ENCODE measurements around the gene PDE7B. TPM values are rescaled to one million over a fixed set of nuclear protein-coding genes. Genes with fewer than 3 reads are reported as not detected.

The PDE7B gene
- total RNA-seq, 1 donor from 2014 or later: 12.6 TPM

GRCh38 chr6:135983718-135984343, 132.3 kb downstream of the PDE7B start:
- Histone ChIP-seq H3K27me3 (ENCODE audit: low read depth) (no peaks in the 10 kb centered on the region), H3K4me1 (no peaks in the 10 kb centered on the region), H3K27ac (replicated peaks) (no peak overlapping the region), H3K4me3 (no peak overlapping the region), H3K36me3 (no peaks in the 10 kb centered on the region), H3K9me3 (replicated peaks) (no peaks in the 10 kb centered on the region)
- no peak for TF ChIP-seq CTCF (IDR thresholded peaks at IDR 0.05; ENCODE audit: borderline replicate concordance)
- no peak for DNase-seq
- intact Hi-C loops (cut with micrococcal nuclease): no loop called here

- intact Hi-C loops (cut with micrococcal nuclease): no loop called here
- TF ChIP-seq CTCF (IDR thresholded peaks at IDR 0.05; ENCODE audit: borderline replicate concordance): no peak
These were observed 134.0 kb downstream of the PDE7B start for GRCh38 chr6:135985471-135985870.

GRCh38 chr6:135987226-135987625, 135.7 kb downstream of the PDE7B start:
- Histone ChIP-seq H3K9me3 (replicated peaks) (no peaks in the 10 kb centered on the region), H3K27me3 (ENCODE audit: low read depth) (no peaks in the 10 kb centered on the region), H3K4me3 (no peak overlapping the region), H3K27ac (replicated peaks) (no peak overlapping the region), H3K36me3 (no peaks in the 10 kb centered on the region), H3K4me1 (no peaks in the 10 kb centered on the region)
- intact Hi-C loops (cut with micrococcal nuclease): no loop called here
- TF ChIP-seq CTCF (IDR thresholded peaks at IDR 0.05; ENCODE audit: borderline replicate concordance): no peak
- DNase-seq: no peak

More at GRCh38 chr6:135985471-135985870, 134.0 kb downstream of the PDE7B start:
- Histone ChIP-seq H3K27me3 (ENCODE audit: low read depth) (no peaks in the 10 kb centered on the region), H3K27ac (replicated peaks) (no peak overlapping the region), H3K36me3 (no peaks in the 10 kb centered on the region), H3K9me3 (replicated peaks) (no peaks in the 10 kb centered on the region), H3K4me1 (no peaks in the 10 kb centered on the region), H3K4me3 (no peak overlapping the region)
- no peak for DNase-seq

- Histone ChIP-seq H3K4me1 (peaks cover 6% of the 10 kb centered on the region), H3K9me3 (replicated peaks) (no peaks in the 10 kb centered on the region), H3K27me3 (ENCODE audit: low read depth) (no peaks in the 10 kb centered on the region), H3K36me3 (no peaks in the 10 kb centered on the region), H3K4me3 (no peak overlapping the region), H3K27ac (replicated peaks) (no peak overlapping the region)
- TF ChIP-seq CTCF (IDR thresholded peaks at IDR 0.05; ENCODE audit: borderline replicate concordance): no peak
- intact Hi-C loops (cut with micrococcal nuclease): no loop called here
- no peak for DNase-seq
These were observed 138.9 kb downstream of the PDE7B start for GRCh38 chr6:135990439-135990838.

- intact Hi-C loops (cut with micrococcal nuclease): no loop called here
- H3K36me3 ChIP-seq: no peaks in the 10 kb centered on the region
- no peak overlapping the region for H3K27ac ChIP-seq (replicated peaks)
- TF ChIP-seq CTCF (IDR thresholded peaks at IDR 0.05; ENCODE audit: borderline replicate concordance): no peak
- H3K27me3 ChIP-seq (ENCODE audit: low read depth): no peaks in the 10 kb centered on the region
- no peak for DNase-seq
- no peak overlapping the region for H3K4me3 ChIP-seq
- H3K4me1 ChIP-seq: peaks cover 8% of the 10 kb centered on the region
- H3K9me3 ChIP-seq (replicated peaks): no peaks in the 10 kb centered on the region
These were observed 139.5 kb downstream of the PDE7B start for GRCh38 chr6:135990855-135991464.

Measured in left ventricle myocardium inferior (tissue), 1 donor.